ENCODE measurements around the gene KCNQ1.

KCNQ1 gene

DNA sequence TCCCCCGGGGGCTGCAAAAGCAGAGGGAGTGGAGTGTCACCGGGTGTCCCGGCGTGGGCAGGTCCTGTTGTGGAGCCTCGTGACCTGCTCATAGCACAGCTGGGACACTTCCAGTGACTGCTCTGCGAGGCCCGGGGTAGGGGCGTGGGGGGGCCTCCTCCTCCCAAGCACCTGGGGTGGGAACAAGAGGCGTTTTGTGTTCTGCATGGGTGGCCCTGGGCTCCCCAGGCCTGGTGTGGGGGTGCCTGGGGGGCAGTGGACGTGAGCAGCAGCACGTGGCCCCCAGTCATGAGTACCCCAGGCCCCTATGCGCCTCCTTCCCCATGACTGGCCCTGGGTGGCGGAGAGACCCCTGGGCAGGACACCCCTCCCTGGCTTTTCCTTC, 104.7 kb downstream of the KCNQ1 start:
- TF ChIP-seq, protein P1, sequence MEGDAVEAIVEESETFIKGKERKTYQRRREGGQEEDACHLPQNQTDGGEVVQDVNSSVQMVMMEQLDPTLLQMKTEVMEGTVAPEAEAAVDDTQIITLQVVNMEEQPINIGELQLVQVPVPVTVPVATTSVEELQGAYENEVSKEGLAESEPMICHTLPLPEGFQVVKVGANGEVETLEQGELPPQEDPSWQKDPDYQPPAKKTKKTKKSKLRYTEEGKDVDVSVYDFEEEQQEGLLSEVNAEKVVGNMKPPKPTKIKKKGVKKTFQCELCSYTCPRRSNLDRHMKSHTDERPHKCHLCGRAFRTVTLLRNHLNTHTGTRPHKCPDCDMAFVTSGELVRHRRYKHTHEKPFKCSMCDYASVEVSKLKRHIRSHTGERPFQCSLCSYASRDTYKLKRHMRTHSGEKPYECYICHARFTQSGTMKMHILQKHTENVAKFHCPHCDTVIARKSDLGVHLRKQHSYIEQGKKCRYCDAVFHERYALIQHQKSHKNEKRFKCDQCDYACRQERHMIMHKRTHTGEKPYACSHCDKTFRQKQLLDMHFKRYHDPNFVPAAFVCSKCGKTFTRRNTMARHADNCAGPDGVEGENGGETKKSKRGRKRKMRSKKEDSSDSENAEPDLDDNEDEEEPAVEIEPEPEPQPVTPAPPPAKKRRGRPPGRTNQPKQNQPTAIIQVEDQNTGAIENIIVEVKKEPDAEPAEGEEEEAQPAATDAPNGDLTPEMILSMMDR (IDR thresholded peaks at IDR 0.05; ENCODE audit: low read length) = no peak
- no peak for TF ChIP-seq EZH2 (IDR thresholded peaks at IDR 0.05; ENCODE audit: borderline replicate concordance, low read length)
- no peaks in the 10 kb centered on the region for H3K9me3 ChIP-seq (ENCODE audit: low read length)
- no peak overlapping the region for H2AFZ ChIP-seq (ENCODE audit: low read length)
- H4K20me1 ChIP-seq (ENCODE audit: insufficient read depth, low read length) = no peaks in the 10 kb centered on the region
- no peak overlapping the region for H3K27ac ChIP-seq (ENCODE audit: low read depth, low read length, poor library complexity, severe bottlenecking)
- 0 out of 2 replicates have a peak, but pooled peaks cover 4% of the 10 kb centered on the region for H3K27me3 ChIP-seq (ENCODE audit: insufficient read depth, low read length)
- H3K9me2 ChIP-seq (ENCODE audit: low read depth, low read length) = no peaks in the 10 kb centered on the region
- H3F3A ChIP-seq (ENCODE audit: insufficient read depth, low read length) = no peaks in the 10 kb centered on the region
- no peaks in the 10 kb centered on the region for H3K36me3 ChIP-seq (ENCODE audit: insufficient read depth, low read length)
- H3K4me2 ChIP-seq (ENCODE audit: low read length) = no peak overlapping the region
- no peak overlapping the region for H3K9ac ChIP-seq (ENCODE audit: low read length)
- H3K79me2 ChIP-seq (ENCODE audit: insufficient read depth, low read length) = no peaks in the 10 kb centered on the region
- no peak overlapping the region for H3K4me3 ChIP-seq (ENCODE audit: low read depth, low read length, poor library complexity, severe bottlenecking)
- no peaks in the 10 kb centered on the region for H3K4me1 ChIP-seq (ENCODE audit: insufficient read depth, low read length, severe bottlenecking)

DNA sequence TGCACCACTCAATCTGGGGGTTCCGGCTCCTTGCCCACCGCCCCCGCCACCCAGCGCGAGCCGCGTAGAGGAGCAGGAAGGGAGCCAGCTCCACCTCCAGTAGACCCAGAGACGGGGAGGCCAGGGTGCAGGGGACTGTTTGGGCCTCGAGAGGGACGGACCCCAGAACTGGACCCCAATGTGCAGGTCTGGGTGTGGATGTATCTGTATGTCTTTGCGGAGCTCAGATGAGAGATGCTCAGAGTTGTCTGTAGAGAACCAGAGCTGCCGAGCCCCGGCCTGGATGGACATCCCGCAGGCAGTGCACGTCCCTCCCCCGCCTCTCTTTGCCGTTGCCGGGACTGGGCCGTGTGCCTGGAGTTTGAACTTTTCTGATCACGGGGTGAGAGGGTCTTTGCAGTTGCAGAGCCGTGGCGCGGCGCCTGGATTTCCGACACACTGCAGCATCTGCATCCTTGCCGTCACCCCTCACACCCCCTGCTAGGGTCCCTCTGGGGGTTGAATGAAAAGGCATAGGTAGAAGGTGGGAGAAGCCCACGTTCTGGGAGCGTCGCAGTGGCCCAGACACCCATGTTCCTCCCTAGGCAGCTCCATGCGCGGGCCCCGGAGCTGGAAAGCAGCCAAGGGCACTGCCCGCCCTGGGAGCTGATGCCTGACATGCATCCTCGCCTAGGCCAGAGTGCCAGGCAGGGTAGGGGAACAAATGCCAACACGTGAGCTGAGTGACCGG, 105.2 kb downstream of the KCNQ1 start:
- Histone ChIP-seq H4K20me1 (ENCODE audit: insufficient read depth, low read length) (no peaks in the 10 kb centered on the region), H3K79me2 (ENCODE audit: insufficient read depth, low read length) (no peaks in the 10 kb centered on the region), H3K9me3 (ENCODE audit: low read length) (no peaks in the 10 kb centered on the region), H3K4me2 (ENCODE audit: low read length) (no peak overlapping the region), H3K9me2 (ENCODE audit: low read depth, low read length) (no peaks in the 10 kb centered on the region), H3K4me1 (ENCODE audit: insufficient read depth, low read length, severe bottlenecking) (no peaks in the 10 kb centered on the region), H3F3A (ENCODE audit: insufficient read depth, low read length) (no peaks in the 10 kb centered on the region), H2AFZ (ENCODE audit: low read length) (no peak overlapping the region), H3K9ac (ENCODE audit: low read length) (no peak overlapping the region), H3K27me3 (ENCODE audit: insufficient read depth, low read length) (0 out of 2 replicates have a peak, but pooled peaks cover 4% of the 10 kb centered on the region), H3K36me3 (ENCODE audit: insufficient read depth, low read length) (no peaks in the 10 kb centered on the region), H3K4me3 (ENCODE audit: low read depth, low read length, poor library complexity, severe bottlenecking) (no peak overlapping the region), H3K27ac (ENCODE audit: low read depth, low read length, poor library complexity, severe bottlenecking) (no peak overlapping the region)
- TF ChIP-seq, protein P1 (IDR thresholded peaks at IDR 0.05; ENCODE audit: low read length) = no peak
- no peak for TF ChIP-seq EZH2 (IDR thresholded peaks at IDR 0.05; ENCODE audit: borderline replicate concordance, low read length)

DNA sequence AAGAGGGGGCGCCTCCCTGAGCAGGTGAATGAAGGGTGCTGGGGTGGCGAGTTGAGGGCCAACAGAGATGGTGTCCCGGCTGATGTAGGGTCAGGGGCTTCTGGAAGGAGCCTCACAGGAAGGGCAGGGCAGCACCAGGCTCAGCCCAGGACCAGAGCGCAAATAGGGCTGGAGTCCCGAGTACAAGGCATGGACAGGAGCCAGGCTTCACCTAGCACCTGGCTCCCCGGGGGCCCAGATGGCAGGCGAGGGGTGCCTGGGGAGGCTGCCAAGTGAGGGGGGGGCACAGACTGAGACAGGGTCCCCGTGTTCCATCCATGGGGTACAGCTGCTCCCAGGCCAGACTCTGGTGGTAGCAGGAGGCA, 105.8 kb downstream of the KCNQ1 start:
- Histone ChIP-seq H3K36me3 (ENCODE audit: insufficient read depth, low read length) (no peaks in the 10 kb centered on the region), H3K4me2 (ENCODE audit: low read length) (no peak overlapping the region), H4K20me1 (ENCODE audit: insufficient read depth, low read length) (no peaks in the 10 kb centered on the region), H3K9me2 (ENCODE audit: low read depth, low read length) (no peaks in the 10 kb centered on the region), H3K79me2 (ENCODE audit: insufficient read depth, low read length) (no peaks in the 10 kb centered on the region), H3K27ac (ENCODE audit: low read depth, low read length, poor library complexity, severe bottlenecking) (no peak overlapping the region), H3K27me3 (ENCODE audit: insufficient read depth, low read length) (0 out of 2 replicates have a peak, but pooled peaks cover 4% of the 10 kb centered on the region), H3K4me3 (ENCODE audit: low read depth, low read length, poor library complexity, severe bottlenecking) (no peak overlapping the region), H3K4me1 (ENCODE audit: insufficient read depth, low read length, severe bottlenecking) (no peaks in the 10 kb centered on the region), H3F3A (ENCODE audit: insufficient read depth, low read length) (no peaks in the 10 kb centered on the region), H3K9me3 (ENCODE audit: low read length) (no peaks in the 10 kb centered on the region), H3K9ac (ENCODE audit: low read length) (no peak overlapping the region), H2AFZ (ENCODE audit: low read length) (no peak overlapping the region)
- no peak for TF ChIP-seq EZH2 (IDR thresholded peaks at IDR 0.05; ENCODE audit: borderline replicate concordance, low read length)
- TF ChIP-seq, protein P1 (IDR thresholded peaks at IDR 0.05; ENCODE audit: low read length) = no peak
